Measurements from ENCODE around the gene TMC8.
"Not testable (repeated sequence)": the region's sequence is repeated elsewhere in the genome, so short reads cannot be mapped to it uniquely, and the experiment has no call there.

Gene TMC8

GRCh38 chr17:78130437-78131101, at the start of gene TMC8:
TMC8 (plus strand) TSS chr17:78130771; CDS start chr17:78131589, 818 bp downstream.
- no peak within 1 kb of the TSS for H3K4me3 ChIP-seq (ENCODE audit: low read depth, low read length)
- DNase-seq (ENCODE audit: low read depth): no peak
- no peak for TF ChIP-seq CTCF (IDR thresholded peaks at IDR 0.05; ENCODE audit: low read depth, low read length, missing control alignments)
- in situ Hi-C loops (cut with HindIII; ENCODE audit: low sequenced_read_pairs): no loop called here

- in situ Hi-C loops (cut with HindIII; ENCODE audit: low sequenced_read_pairs): no loop called here
- no peak for TF ChIP-seq CTCF (IDR thresholded peaks at IDR 0.05; ENCODE audit: low read depth, low read length, missing control alignments)
- no peak overlapping the region for H3K4me3 ChIP-seq (ENCODE audit: low read depth, low read length)
- no peak for DNase-seq (ENCODE audit: low read depth)
Measured at GRCh38 chr17:78081551-78081950, 49.0 kb upstream of the TMC8 start.

- in situ Hi-C loops (cut with HindIII; ENCODE audit: low sequenced_read_pairs); DNase-seq (ENCODE audit: low read depth); H3K4me3 ChIP-seq (ENCODE audit: low read depth, low read length): not testable (repeated sequence)
Measured at GRCh38 chr17:78082355-78082872, 48.2 kb upstream of the TMC8 start.

- no peak for DNase-seq (ENCODE audit: low read depth)
- TF ChIP-seq CTCF (IDR thresholded peaks at IDR 0.05; ENCODE audit: low read depth, low read length, missing control alignments): no peak
- in situ Hi-C loops (cut with HindIII; ENCODE audit: low sequenced_read_pairs): no loop called here
- no peak overlapping the region for H3K4me3 ChIP-seq (ENCODE audit: low read depth, low read length)
Measured at GRCh38 chr17:78082988-78083387, 47.6 kb upstream of the TMC8 start.

GRCh38 chr17:78086740-78087139, 43.8 kb upstream of the TMC8 start:
- no peak for DNase-seq (ENCODE audit: low read depth)
- in situ Hi-C loops (cut with HindIII; ENCODE audit: low sequenced_read_pairs): loop anchor here (5.0 kb wide), 1 partner anchor 49 kb away; no protein-coding TSS in a partner anchor
- H3K4me3 ChIP-seq (ENCODE audit: low read depth, low read length): no peak overlapping the region
- no peak for TF ChIP-seq CTCF (IDR thresholded peaks at IDR 0.05; ENCODE audit: low read depth, low read length, missing control alignments)

- TF ChIP-seq CTCF (IDR thresholded peaks at IDR 0.05; ENCODE audit: low read depth, low read length, missing control alignments): no peak
- no peak for DNase-seq (ENCODE audit: low read depth)
- no peak overlapping the region for H3K4me3 ChIP-seq (ENCODE audit: low read depth, low read length)
- in situ Hi-C loops (cut with HindIII; ENCODE audit: low sequenced_read_pairs): loop anchor here (5.0 kb wide), 1 partner anchor 51 kb away; no protein-coding TSS in a partner anchor
Measured at GRCh38 chr17:78088529-78088928, 42.0 kb upstream of the TMC8 start.

GRCh38 chr17:78089576-78090281, 40.8 kb upstream of the TMC8 start:
- H3K4me3 ChIP-seq (ENCODE audit: low read depth, low read length): no peak overlapping the region
- TF ChIP-seq CTCF (IDR thresholded peaks at IDR 0.05; ENCODE audit: low read depth, low read length, missing control alignments): no peak
- no peak for DNase-seq (ENCODE audit: low read depth)
- in situ Hi-C loops (cut with HindIII; ENCODE audit: low sequenced_read_pairs): loop anchor here (5.0 kb wide), 1 partner anchor 52 kb away; no protein-coding TSS in a partner anchor

Data from astrocyte of the cerebellum (primary cell).